ENCODE measurements around the gene GNG5.

GRCh38 chr1:84505493-84506001, 834 bp downstream of the GNG5 start:
- TF ChIP-seq REST (IDR thresholded peaks at IDR 0.05; ENCODE audit: insufficient read depth in 1 of 2, low read depth in 2 of 2, low read length in 2 of 2), result no peak
- TF ChIP-seq POLR2AphosphoS5 (IDR thresholded peaks at IDR 0.05; ENCODE audit: low read depth, low read length), result no peak
